HCT116 (cell line): Measurements from ENCODE around the gene ARL2BP. TPM values are rescaled to one million over a fixed set of nuclear protein-coding genes. Genes with fewer than 3 reads are reported as not detected.

ENCODE experiments used
- ATAC-seq: fragments of 200-7000 bp; cut with Tn5 transposase; 2 replicates; pipeline ENCODE4 v1.9.1; 2020; ENCODE audit warnings: mild to moderate bottlenecking, moderate library complexity
- BruUV-seq: library from RNA; stranded (reverse); fragments of 400-500 nt; replicated peaks from 2 replicates; lab custom pipeline; 2021; lab: Mats Ljungman, UMichigan
- CTCF ChIA-PET: fragments of 300-600 bp; sonication (Branson Sonifier 250); formaldehyde crosslinking; loops from one replicate; lab custom pipeline; 2021; ENCODE audit warnings: antibody characterized with exemption; lab: Charles Lee
- POLR2A ChIA-PET: fragments of 300-600, 350-600 bp; sonication (Branson Sonifier 250); formaldehyde crosslinking; loops from one replicate; lab custom pipeline; 2021; ENCODE audit warnings: antibody characterized with exemption; lab: Charles Lee
- RAD21 ChIA-PET, 2 experiments: fragments of 300-600 bp; sonication (Branson Sonifier 250); formaldehyde crosslinking; loops; one replicate each; lab custom pipeline; 2023; ENCODE audit warnings: low total read pairs in 2 of 2; ENCODE audit not compliant: uncharacterized antibody in 2 of 2, unreplicated experiment in 2 of 2, low non-redundant PET in 1 of 2; lab: Charles Lee
- DNase-seq: peaks from one replicate; pipeline ENCODE4 v3.0.0-alpha.2; 2010; ENCODE audit warnings: low read depth, low spot score
- H2AFZ ChIP-seq: fragments of 200-600 bp; shearing (Covaris generic), sonication (generic); 2 replicates; pipeline ENCODE4 v1.6.1; 2017; ENCODE audit warnings: low read depth, mixed run types, mixed read lengths, antibody characterized with exemption, low read length; ENCODE audit not compliant: poor library complexity, severe bottlenecking
- H3K27ac ChIP-seq: 2 replicates; pipeline ENCODE4 v1.5.1; 2012; ENCODE audit warnings: low read depth, low read length
- H3K27me3 ChIP-seq: fragments of 200-600 bp; sonication (generic); 2 replicates; pipeline ENCODE4 v1.6.1; 2016; ENCODE audit warnings: mixed run types, low read length, mixed read lengths; ENCODE audit not compliant: insufficient read depth
- H3K36me3 ChIP-seq, 2 experiments: fragments of 200-500 bp in 1 of 2; fragments of 200-600 bp in 1 of 2; sonication (Bioruptor generic) in 1 of 2; sonication (generic) in 1 of 2; 2 replicates each; pipeline versions ENCODE4 v1.5.1 to v1.6.1; 2014 to 2016; ENCODE audit warnings: low read length in 2 of 2, inconsistent platforms in 1 of 2, mixed read lengths in 1 of 2, mixed run types in 1 of 2; ENCODE audit not compliant: insufficient read depth in 2 of 2, control insufficient read depth in 1 of 2
- H3K4me1 ChIP-seq, 2 experiments: fragments of 200-600 bp in 1 of 2; sonication (generic) in 1 of 2; 2 replicates each; pipeline versions ENCODE4 v1.5.1 to v1.6.1; 2012 to 2017; ENCODE audit warnings: low read length in 2 of 2, inconsistent platforms in 1 of 2, mild to moderate bottlenecking in 1 of 2, mixed read lengths in 1 of 2, mixed run types in 1 of 2, moderate library complexity in 1 of 2; ENCODE audit not compliant: insufficient read depth in 2 of 2, control insufficient read depth in 1 of 2
- H3K4me2 ChIP-seq: fragments of 200-600 bp; sonication (generic); 2 replicates; pipeline ENCODE4 v1.6.1; 2017; ENCODE audit warnings: mixed run types, low read length, mixed read lengths
- H3K4me3 ChIP-seq, 2 experiments: fragments of 200-600 bp in 1 of 2; sonication (generic) in 1 of 2; replicated peaks in 1 of 2; 2 replicates each; pipeline ENCODE4 v1.5.1; 2011 to 2016; ENCODE audit warnings: low read length in 2 of 2, control low read depth in 1 of 2, low read depth in 1 of 2, mild to moderate bottlenecking in 1 of 2, mixed read lengths in 1 of 2, mixed run types in 1 of 2
- H3K79me2 ChIP-seq: fragments of 200-600 bp; sonication (generic); 2 replicates; pipeline ENCODE4 v1.6.1; 2017; ENCODE audit warnings: mild to moderate bottlenecking, mixed run types, low read length, moderate library complexity, mixed read lengths; ENCODE audit not compliant: insufficient read depth
- H3K9ac ChIP-seq: fragments of 200-600 bp; sonication (generic); 2 replicates; pipeline ENCODE4 v1.6.1; 2016; ENCODE audit warnings: low read length, mixed read lengths
- H3K9me2 ChIP-seq: fragments of 200-600 bp; sonication (generic), shearing (Covaris generic); 2 replicates; pipeline ENCODE4 v1.6.1; 2017; ENCODE audit warnings: mixed run types, mild to moderate bottlenecking, moderate library complexity; ENCODE audit not compliant: insufficient read depth
- H3K9me3 ChIP-seq, 2 experiments: fragments of 200-500 bp in 1 of 2; fragments of 200-600 bp in 1 of 2; sonication (Bioruptor generic) in 1 of 2; sonication (generic) in 1 of 2; 2 replicates each; pipeline ENCODE4 v1.6.1; 2014 to 2017; ENCODE audit warnings: low read length in 2 of 2, mixed read lengths in 2 of 2, inconsistent platforms in 1 of 2, low read depth in 1 of 2, mild to moderate bottlenecking in 1 of 2, mixed run types in 1 of 2, moderate library complexity in 1 of 2; ENCODE audit not compliant: control insufficient read depth in 1 of 2, insufficient read depth in 1 of 2
- H4K20me1 ChIP-seq: fragments of 200-600 bp; sonication (generic), shearing (Covaris generic); 2 replicates; pipeline ENCODE4 v1.6.1; 2017; ENCODE audit warnings: mixed run types, mild to moderate bottlenecking, moderate library complexity; ENCODE audit not compliant: insufficient read depth
- CEBPB ChIP-seq: IDR thresholded peaks from 2 replicates; pipeline ENCODE4 v1.6.1; 2012; ENCODE audit warnings: low read depth
- EGR1 ChIP-seq: IDR thresholded peaks from 2 replicates; pipeline ENCODE4 v1.6.1; 2012; ENCODE audit warnings: low read depth
- ELF1 ChIP-seq: IDR thresholded peaks from 2 replicates; pipeline ENCODE4 v1.6.1; 2012; ENCODE audit warnings: low read depth, borderline replicate concordance
- EZH2 ChIP-seq: fragments of 200-600 bp; sonication (generic); IDR thresholded peaks from 2 replicates; pipeline ENCODE4 v1.6.1; 2017; ENCODE audit warnings: antibody characterized with exemption, mixed run types
- EZH2phosphoT487 ChIP-seq: fragments of 200-600 bp; IDR thresholded peaks from 2 replicates; pipeline ENCODE4 v1.6.1; 2018; ENCODE audit warnings: antibody characterized with exemption, borderline replicate concordance
- FOSL1 ChIP-seq: IDR thresholded peaks from 2 replicates; pipeline ENCODE4 v1.6.1; 2012; ENCODE audit warnings: low read depth
- JUND ChIP-seq: IDR thresholded peaks from 2 replicates; pipeline ENCODE4 v1.6.1; 2012
- POLR2A ChIP-seq: IDR thresholded peaks from 2 replicates; pipeline ENCODE4 v1.7.0; 2011; ENCODE audit warnings: borderline replicate concordance; ENCODE audit not compliant: insufficient read depth, insufficient read length; ENCODE audit errors: extremely low read depth
- POLR2AphosphoS5 ChIP-seq: IDR thresholded peaks from 2 replicates; pipeline ENCODE4 v1.6.1; 2011; ENCODE audit warnings: mild to moderate bottlenecking, low read depth, low read length, moderate library complexity
- REST ChIP-seq: IDR thresholded peaks from 2 replicates; pipeline ENCODE4 v1.6.1; 2012; ENCODE audit warnings: low read depth
- SIN3A ChIP-seq: IDR thresholded peaks from 2 replicates; pipeline ENCODE4 v1.6.1; 2012; ENCODE audit warnings: low read depth
- SP1 ChIP-seq: IDR thresholded peaks from 2 replicates; pipeline ENCODE4 v1.6.1; 2012; ENCODE audit warnings: low read depth
- TCF7L2 ChIP-seq: IDR thresholded peaks from 2 replicates; pipeline ENCODE4 v1.7.0; 2011; ENCODE audit warnings: borderline replicate concordance, inconsistent platforms; ENCODE audit not compliant: insufficient read depth, insufficient read length; ENCODE audit errors: extremely low read depth
- YY1 ChIP-seq: IDR thresholded peaks from 2 replicates; pipeline ENCODE4 v1.6.1; 2011; ENCODE audit warnings: low read length, low read depth, moderate library complexity, mild to moderate bottlenecking; ENCODE audit not compliant: insufficient replicate concordance; ENCODE audit errors: extremely low read depth
- ZNF274 ChIP-seq: fragments of 200-500 bp; sonication (Bioruptor generic); IDR thresholded peaks from 2 replicates; pipeline ENCODE4 v1.6.1; 2014; ENCODE audit warnings: mild to moderate bottlenecking, low read depth, low read length, inconsistent platforms
- intact Hi-C: fragments of 100-400 bp; cut with micrococcal nuclease; formaldehyde crosslinking; loops from 2 replicates; pipeline ENCODE4 v1.10.0; 2022
- total RNA-seq: library from RNA; stranded (reverse); gene quantifications from one replicate; pipeline ENCODE4 v1.2.1, GENCODE V29; 2021; ENCODE audit not compliant: unreplicated experiment
- TF ChIP-seq, protein P1 (sequence below): IDR thresholded peaks from 2 replicates; pipeline ENCODE4 v1.6.1; 2012
- TF ChIP-seq, protein P2 (sequence below): IDR thresholded peaks from 2 replicates; pipeline ENCODE4 v1.6.1; 2012

ARL2BP gene
- total RNA-seq, 1 experiment from 2014 or later = 28.8 TPM

- TF ChIP-seq, protein P1, sequence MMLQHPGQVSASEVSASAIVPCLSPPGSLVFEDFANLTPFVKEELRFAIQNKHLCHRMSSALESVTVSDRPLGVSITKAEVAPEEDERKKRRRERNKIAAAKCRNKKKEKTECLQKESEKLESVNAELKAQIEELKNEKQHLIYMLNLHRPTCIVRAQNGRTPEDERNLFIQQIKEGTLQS = no peak
These were observed 36.7 kb downstream of the ARL2BP start (continued) for GRCh38 chr16:57281791-57282190.

GRCh38 chr16:57282510-57283213 lies 37.6 kb downstream of the ARL2BP start:
- Histone ChIP-seq H3K4me2 (no peak overlapping the region), H3K4me1 (peaks cover 35 to 36% of the 10 kb centered on the region in 2 experiments), H3K4me3 (no peak overlapping the region), H3K27me3 (no peaks in the 10 kb centered on the region), H3K9me3 (no peaks in the 10 kb centered on the region), H3K79me2 (no peaks in the 10 kb centered on the region), H3K9ac (no peak overlapping the region), H4K20me1 (no peaks in the 10 kb centered on the region), H3K27ac (no peak overlapping the region), H2AFZ (no peak overlapping the region), H3K9me2 (no peaks in the 10 kb centered on the region), H3K36me3 (no peaks in the 10 kb centered on the region)
- ATAC-seq = no peak
- ChIA-PET POLR2A (no interaction called here), RAD21 (no interaction called here), CTCF (no interaction called here)
- DNase-seq = no peak
- no peak for TF ChIP-seq EZH2phosphoT487
- no peak for TF ChIP-seq SP1
- TF ChIP-seq SIN3A = no peak
- TF ChIP-seq JUND = no peak
- TF ChIP-seq CEBPB = no peak
- no peak for TF ChIP-seq EGR1
- TF ChIP-seq ELF1 = no peak
- TF ChIP-seq POLR2AphosphoS5 = no peak
- no peak for TF ChIP-seq POLR2A
- TF ChIP-seq FOSL1 = no peak
- TF ChIP-seq, protein P2, sequence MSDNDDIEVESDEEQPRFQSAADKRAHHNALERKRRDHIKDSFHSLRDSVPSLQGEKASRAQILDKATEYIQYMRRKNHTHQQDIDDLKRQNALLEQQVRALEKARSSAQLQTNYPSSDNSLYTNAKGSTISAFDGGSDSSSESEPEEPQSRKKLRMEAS = no peak
- no peak for TF ChIP-seq TCF7L2
- no peak for TF ChIP-seq ZNF274
- no peak for TF ChIP-seq REST
- TF ChIP-seq EZH2 = no peak
- no peak for TF ChIP-seq YY1
- intact Hi-C loops = no loop called here
- BruUV-seq = no TSS peak
